Measurements from ENCODE around the gene PTH2. TPM values are rescaled to one million over a fixed set of nuclear protein-coding genes. Genes with fewer than 3 reads are reported as not detected.

Gene PTH2
- total RNA-seq, 4 donors from 2014 or later, result not detected

DNA sequence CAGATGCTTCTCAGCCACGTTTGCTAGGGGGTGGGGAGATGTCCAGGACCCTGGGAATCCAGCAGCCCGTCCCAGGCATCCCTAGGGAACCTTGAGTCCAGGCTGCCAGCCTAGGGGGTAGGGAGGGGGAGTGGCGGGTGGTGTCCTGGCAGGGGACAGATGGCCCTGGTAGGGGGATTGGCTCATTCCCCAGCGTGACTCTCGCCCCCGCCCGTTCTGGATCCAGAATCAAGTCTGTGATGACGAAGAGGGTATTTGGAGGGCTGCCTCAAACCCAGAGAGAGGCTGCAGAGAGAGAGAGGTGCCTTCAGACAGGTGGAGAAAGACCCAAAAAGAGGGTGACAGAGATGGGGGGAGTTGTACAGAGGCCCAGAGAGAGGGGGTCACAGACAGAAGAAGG, 14.0 kb upstream of the PTH2 start:
- intact Hi-C loops (cut with DNase I), result no loop called here

DNA sequence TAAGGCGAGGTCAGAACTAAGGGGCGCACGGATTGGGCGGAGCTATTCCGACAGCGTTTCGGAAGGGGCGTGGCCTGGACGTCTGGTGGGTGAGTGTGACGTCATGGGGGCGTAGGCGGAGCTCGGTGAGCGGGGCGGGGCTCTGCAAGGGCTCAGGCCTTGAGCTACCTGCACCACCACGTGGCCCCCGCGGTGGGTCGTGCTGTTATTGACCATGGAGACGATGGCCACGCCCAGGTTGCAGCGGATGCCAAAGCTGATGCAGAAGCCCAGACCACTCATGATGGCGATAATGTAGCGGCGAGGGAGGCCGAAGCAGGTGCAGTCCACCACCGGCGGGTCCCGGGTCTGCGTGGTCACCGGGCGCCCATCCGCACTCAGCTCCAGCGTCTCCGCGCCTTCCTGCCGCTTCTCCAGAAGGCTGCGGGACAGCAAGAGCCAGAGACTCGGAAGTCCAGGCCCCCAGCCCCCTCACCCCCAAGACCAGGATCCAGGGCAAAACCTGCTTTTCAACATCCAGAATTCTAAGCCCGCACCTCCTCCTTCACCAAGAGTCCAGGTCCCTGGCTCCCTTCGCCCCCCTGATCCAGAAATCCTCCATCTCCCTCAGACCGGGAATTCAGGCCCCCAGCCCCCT, 13.3 kb upstream of the PTH2 start:
- TF ChIP-seq, protein P1, sequence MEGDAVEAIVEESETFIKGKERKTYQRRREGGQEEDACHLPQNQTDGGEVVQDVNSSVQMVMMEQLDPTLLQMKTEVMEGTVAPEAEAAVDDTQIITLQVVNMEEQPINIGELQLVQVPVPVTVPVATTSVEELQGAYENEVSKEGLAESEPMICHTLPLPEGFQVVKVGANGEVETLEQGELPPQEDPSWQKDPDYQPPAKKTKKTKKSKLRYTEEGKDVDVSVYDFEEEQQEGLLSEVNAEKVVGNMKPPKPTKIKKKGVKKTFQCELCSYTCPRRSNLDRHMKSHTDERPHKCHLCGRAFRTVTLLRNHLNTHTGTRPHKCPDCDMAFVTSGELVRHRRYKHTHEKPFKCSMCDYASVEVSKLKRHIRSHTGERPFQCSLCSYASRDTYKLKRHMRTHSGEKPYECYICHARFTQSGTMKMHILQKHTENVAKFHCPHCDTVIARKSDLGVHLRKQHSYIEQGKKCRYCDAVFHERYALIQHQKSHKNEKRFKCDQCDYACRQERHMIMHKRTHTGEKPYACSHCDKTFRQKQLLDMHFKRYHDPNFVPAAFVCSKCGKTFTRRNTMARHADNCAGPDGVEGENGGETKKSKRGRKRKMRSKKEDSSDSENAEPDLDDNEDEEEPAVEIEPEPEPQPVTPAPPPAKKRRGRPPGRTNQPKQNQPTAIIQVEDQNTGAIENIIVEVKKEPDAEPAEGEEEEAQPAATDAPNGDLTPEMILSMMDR (IDR thresholded peaks at IDR 0.05), result no peak
- TF ChIP-seq POLR2AphosphoS5 (IDR thresholded peaks at IDR 0.05), result no peak
- no peak for TF ChIP-seq POLR2A (IDR thresholded peaks at IDR 0.05; ENCODE audit: low read depth)
- no peak for TF ChIP-seq EP300 (IDR thresholded peaks at IDR 0.05)
- 28% methylated on average over 25 of the region's 42 CpGs for WGBS
- H3K27me3 ChIP-seq, result peaks cover 0 to 100% (median 73%) of the 10 kb centered on the region in 4 donors

More for the DNA sequence above, 14.0 kb upstream of the PTH2 start:
- Histone ChIP-seq H3K27me3 (peaks cover 0 to 100% (median 71%) of the 10 kb centered on the region in 4 donors), H3K4me3 (no peak overlapping the region), H3K27ac (replicated peaks in 1 of 4) (no peak overlapping the region), H3K36me3 (no peaks in the 10 kb centered on the region), H3K9me3 (no peaks in the 10 kb centered on the region), H3K4me1 (peaks cover 13 to 43% (median 20%) of the 10 kb centered on the region in 4 donors)
- no peak for TF ChIP-seq POLR2A (IDR thresholded peaks at IDR 0.05; ENCODE audit: low read depth)
- TF ChIP-seq POLR2AphosphoS5 (IDR thresholded peaks at IDR 0.05), result no peak
- TF ChIP-seq EP300 (IDR thresholded peaks at IDR 0.05), result no peak
- TF ChIP-seq, protein P1 (IDR thresholded peaks at IDR 0.05), result no peak
- WGBS, result 14% methylated on average over 6 of the region's 8 CpGs
- DNase-seq (ENCODE audit: extremely low spot score), result no peak

DNA sequence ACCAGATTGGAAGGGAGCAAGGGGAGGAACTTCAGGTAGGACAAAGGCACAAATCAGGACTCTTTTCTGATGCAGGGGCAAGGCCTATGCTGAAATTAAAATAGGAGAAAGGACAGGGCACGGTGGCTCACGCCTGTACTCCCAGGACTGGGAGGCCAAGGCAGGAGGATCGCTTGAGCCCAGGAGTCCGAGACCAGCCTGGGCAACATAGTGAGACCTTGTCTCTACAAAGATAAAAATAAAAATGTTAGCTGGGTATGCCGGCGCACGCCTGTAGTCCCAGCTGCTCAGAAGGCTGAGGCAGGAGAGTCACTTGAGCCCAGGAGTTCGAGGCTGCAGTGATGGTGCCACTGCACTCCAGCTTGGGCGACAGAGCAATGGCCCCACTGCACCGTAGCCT, 12.4 kb upstream of the PTH2 start:
- H3K27me3 ChIP-seq, result peaks cover 0 to 100% (median 77%) of the 10 kb centered on the region in 4 donors
- TF ChIP-seq POLR2AphosphoS5 (IDR thresholded peaks at IDR 0.05), result no peak
- TF ChIP-seq, protein P1 (IDR thresholded peaks at IDR 0.05), result no peak
- no peak for TF ChIP-seq POLR2A (IDR thresholded peaks at IDR 0.05; ENCODE audit: low read depth)
- no peak overlapping the region for H3K27ac ChIP-seq (replicated peaks in 1 of 4)
- H3K36me3 ChIP-seq, result no peaks in the 10 kb centered on the region
- no peaks in the 10 kb centered on the region for H3K9me3 ChIP-seq
- no peak for DNase-seq (ENCODE audit: extremely low spot score)
- WGBS, result 91% methylated on average over 10 of the region's 10 CpGs
- intact Hi-C loops (cut with DNase I), result no loop called here
- H3K4me1 ChIP-seq, result peaks cover 0 to 29% (median 5%) of the 10 kb centered on the region in 4 donors
- no peak overlapping the region for H3K4me3 ChIP-seq

More for the DNA sequence above, 13.3 kb upstream of the PTH2 start:
- Histone ChIP-seq H3K4me3 (no peak overlapping the region), H3K4me1 (peaks cover 5 to 37% (median 13%) of the 10 kb centered on the region in 4 donors), H3K36me3 (no peaks in the 10 kb centered on the region), H3K27ac (replicated peaks in 1 of 4) (no peak overlapping the region), H3K9me3 (no peaks in the 10 kb centered on the region)
- intact Hi-C loops (cut with DNase I), result no loop called here
- no peak for DNase-seq (ENCODE audit: extremely low spot score)

DNA sequence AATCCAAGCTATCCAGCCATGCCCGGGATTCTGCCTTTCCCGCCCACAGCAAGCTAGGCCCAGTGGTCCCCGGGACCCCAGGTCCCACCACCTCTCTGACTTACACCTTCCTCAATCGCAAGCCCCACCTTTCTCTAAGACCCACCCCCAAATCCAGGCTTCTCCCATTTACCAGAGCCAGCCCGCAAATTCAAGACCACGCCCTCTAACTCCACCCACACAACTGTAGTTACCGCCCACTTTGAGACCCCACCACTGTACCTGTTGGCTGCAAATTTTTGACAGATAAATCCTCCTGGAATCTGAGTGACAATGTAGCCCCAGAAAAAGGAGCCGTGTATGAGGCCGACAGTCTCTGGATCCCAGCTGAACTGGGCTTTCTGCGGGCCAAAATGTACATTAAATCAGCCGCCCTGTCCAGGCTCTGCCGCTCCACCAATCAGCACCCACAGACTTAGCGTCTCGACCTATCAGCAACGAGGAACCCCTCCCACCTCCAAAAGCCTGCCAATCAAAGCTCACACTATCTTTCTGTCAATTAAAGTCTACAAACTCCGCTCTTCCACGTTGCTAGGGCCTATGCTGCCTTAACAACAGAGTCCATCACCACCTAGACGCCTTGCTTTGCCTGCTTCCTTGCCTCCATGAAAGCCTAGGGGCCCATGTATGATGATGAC, 11.8 kb upstream of the PTH2 start:
- H3K27ac ChIP-seq (replicated peaks in 1 of 4), result no peak overlapping the region
- WGBS, result 91% methylated on average over 18 of the region's 18 CpGs
- H3K36me3 ChIP-seq, result no peaks in the 10 kb centered on the region
- H3K9me3 ChIP-seq, result no peaks in the 10 kb centered on the region
- H3K27me3 ChIP-seq, result peaks cover 0 to 100% (median 72%) of the 10 kb centered on the region in 4 donors
- H3K4me1 ChIP-seq, result peaks cover 0 to 25% (median 2%) of the 10 kb centered on the region in 4 donors
- intact Hi-C loops (cut with DNase I), result no loop called here
- DNase-seq (ENCODE audit: extremely low spot score), result no peak
- no peak overlapping the region for H3K4me3 ChIP-seq
- TF ChIP-seq POLR2AphosphoS5 (IDR thresholded peaks at IDR 0.05) (no peak), EP300 (IDR thresholded peaks at IDR 0.05) (no peak), POLR2A (IDR thresholded peaks at IDR 0.05; ENCODE audit: low read depth) (no peak)
- TF ChIP-seq, protein P1 (IDR thresholded peaks at IDR 0.05), result no peak

Measured in esophagus muscularis mucosa (tissue), 4 donors.